GM23248 (cell line): Measurements from ENCODE around the gene CACNA1C. TPM values are rescaled to one million over a fixed set of nuclear protein-coding genes. Genes with fewer than 3 reads are reported as not detected.

Source experiments
- DNase-seq: peaks from one replicate; pipeline ENCODE4 v3.0.0-alpha.2; 2015
- H2AFZ ChIP-seq: fragments of 200-600 bp; sonication (generic); 2 replicates; pipeline ENCODE4 v1.6.1; 2016; ENCODE audit warnings: antibody characterized with exemption
- H3F3A ChIP-seq: fragments of 200-600 bp; sonication (generic); 2 replicates; pipeline ENCODE4 v1.6.1; 2016; ENCODE audit warnings: mild to moderate bottlenecking, antibody characterized with exemption, mixed run types; ENCODE audit not compliant: insufficient read depth
- H3K27ac ChIP-seq: fragments of 200-600 bp; sonication (generic); 2 replicates; pipeline ENCODE4 v1.5.1; 2016; ENCODE audit warnings: mild to moderate bottlenecking
- H3K27me3 ChIP-seq: fragments of 200-600 bp; sonication (generic); replicated peaks from 2 replicates; pipeline ENCODE4 v1.6.1; 2016; ENCODE audit warnings: mild to moderate bottlenecking; ENCODE audit not compliant: insufficient read depth
- H3K36me3 ChIP-seq: fragments of 200-600 bp; sonication (generic); 2 replicates; pipeline ENCODE4 v1.6.1; 2016; ENCODE audit warnings: low read depth, mild to moderate bottlenecking
- H3K4me1 ChIP-seq: fragments of 200-600 bp; sonication (generic); 2 replicates; pipeline ENCODE4 v1.6.1; 2016; ENCODE audit warnings: mild to moderate bottlenecking; ENCODE audit not compliant: insufficient read depth
- H3K4me2 ChIP-seq: fragments of 200-600 bp; sonication (generic); one replicate; pipeline ENCODE4 v1.6.1; 2016; ENCODE audit warnings: mild to moderate bottlenecking; ENCODE audit not compliant: unreplicated experiment
- H3K4me3 ChIP-seq: fragments of 200-600 bp; sonication (generic); 2 replicates; pipeline ENCODE4 v1.5.1; 2016; ENCODE audit warnings: mild to moderate bottlenecking
- H3K79me2 ChIP-seq: fragments of 200-600 bp; sonication (generic); 2 replicates; pipeline ENCODE4 v1.6.1; 2016; ENCODE audit warnings: mild to moderate bottlenecking; ENCODE audit not compliant: insufficient read depth
- H3K9ac ChIP-seq: fragments of 200-600 bp; sonication (generic); 2 replicates; pipeline ENCODE4 v1.6.1; 2016; ENCODE audit warnings: mild to moderate bottlenecking
- H3K9me2 ChIP-seq: fragments of 200-600 bp; sonication (generic); 2 replicates; pipeline ENCODE4 v1.6.1; 2016; ENCODE audit warnings: mixed run types, mild to moderate bottlenecking, moderate library complexity; ENCODE audit not compliant: insufficient read depth
- H3K9me3 ChIP-seq: fragments of 200-600 bp; sonication (generic); one replicate; pipeline ENCODE4 v1.6.1; 2017; ENCODE audit warnings: low read depth
- H4K20me1 ChIP-seq: fragments of 200-600 bp; sonication (generic); 2 replicates; pipeline ENCODE4 v1.6.0; 2016; ENCODE audit not compliant: insufficient read depth
- EZH2 ChIP-seq: fragments of 200-600 bp; sonication (generic); IDR thresholded peaks from 2 replicates; pipeline ENCODE4 v1.6.1; 2018; ENCODE audit warnings: antibody characterized with exemption, mild to moderate bottlenecking; ENCODE audit not compliant: insufficient read depth, poor library complexity, severe bottlenecking
- EZH2phosphoT487 ChIP-seq: fragments of 200-600 bp; sonication (generic); IDR thresholded peaks from 2 replicates; pipeline ENCODE4 v1.6.1; 2018; ENCODE audit warnings: antibody characterized with exemption, moderate library complexity, mild to moderate bottlenecking, low read depth; ENCODE audit not compliant: insufficient read depth
- WGBS, 2 experiments: methylation state at CpG; one replicate each; pipeline ENCODE4 v1.1.6; 2015 to 2017; ENCODE audit warnings: low lambda C conversion rate in 2 of 2, low coverage in 1 of 2; ENCODE audit errors: missing lambda C conversion rate in 2 of 2; 5-methylcytosine and 5-hydroxymethylcytosine counted together
- in situ Hi-C: fragments of 300-500 bp; cut with MboI; formaldehyde crosslinking; loops from 2 replicates; pipeline ENCODE4 v1.15.0; 2020
- polyA plus RNA-seq: library from polyadenylated mRNA; unstranded; fragments of >200 nt; fragmentation: Nextera tagmentation; extraction: Ambion mirVana; gene quantifications from 2 replicates; pipeline ENCODE4 v1.2.1, GENCODE V29; 2016
- total RNA-seq: library from RNA; depleted of rRNA; stranded (reverse); fragments of >200 nt; shearing (Covaris generic); gene quantifications from 2 replicates; pipeline ENCODE4 v1.2.3, GENCODE V29; 2014

CACNA1C gene
- total and polyA plus RNA-seq, 2 experiments from 2014 or later, result 4.9 to 11.5 TPM

- Histone ChIP-seq H3K4me3 (no peak overlapping the region), H3K9me2 (no peaks in the 10 kb centered on the region), H3F3A (no peaks in the 10 kb centered on the region; the same call in 1 of the 2 replicates), H3K79me2 (peaks cover 81% of the 10 kb centered on the region), H3K9ac (no peak overlapping the region), H3K4me1 (0 out of 2 replicates have a peak, but pooled peaks cover 3% of the 10 kb centered on the region), H3K27me3 (no peaks in the 10 kb centered on the region), H4K20me1 (no peaks in the 10 kb centered on the region; the same call in none of the 2 replicates), H2AFZ (no peak overlapping the region), H3K27ac (no peak overlapping the region), H3K36me3 (no peaks in the 10 kb centered on the region), H3K4me2 (no peak overlapping the region), H3K9me3 (no peaks in the 10 kb centered on the region)
- TF ChIP-seq EZH2phosphoT487, result no peak
- TF ChIP-seq EZH2, result no peak
- WGBS, 2 experiments, result 84 to 86% methylated on average over 10 of the region's 10 CpGs
- no peak for DNase-seq
- in situ Hi-C loops, result no loop called here
These were observed 56.3 kb downstream of the CACNA1C start for GRCh38 chr12:2108975-2109671.

GRCh38 chr12:2110127-2110526 is 57.3 kb downstream of the CACNA1C start:
- DNase-seq, result no peak
- H3K4me2 ChIP-seq, result no peak overlapping the region
- no peaks in the 10 kb centered on the region for H3K9me3 ChIP-seq
- TF ChIP-seq EZH2phosphoT487, result no peak
- TF ChIP-seq EZH2, result no peak
- no peaks in the 10 kb centered on the region for H3K27me3 ChIP-seq
- H3K4me1 ChIP-seq, result 0 out of 2 replicates have a peak, but pooled peaks cover 3% of the 10 kb centered on the region
- H2AFZ ChIP-seq, result no peak overlapping the region
- in situ Hi-C loops, result no loop called here
- H4K20me1 ChIP-seq, result no peaks in the 10 kb centered on the region; the same call in none of the 2 replicates
- H3K27ac ChIP-seq, result no peak overlapping the region
- peaks cover 81% of the 10 kb centered on the region for H3K79me2 ChIP-seq
- H3F3A ChIP-seq, result no peaks in the 10 kb centered on the region; the same call in 1 of the 2 replicates
- no peaks in the 10 kb centered on the region for H3K36me3 ChIP-seq
- no peaks in the 10 kb centered on the region for H3K9me2 ChIP-seq
- H3K4me3 ChIP-seq, result no peak overlapping the region
- WGBS, 2 experiments, result 96% methylated on average over 5 of the region's 5 CpGs
- H3K9ac ChIP-seq, result no peak overlapping the region

GRCh38 chr12:2110849-2111566 is 58.2 kb downstream of the CACNA1C start:
- no peak for DNase-seq
- in situ Hi-C loops, result no loop called here
- Histone ChIP-seq H3K27ac (no peak overlapping the region), H3K36me3 (peaks cover 8% of the 10 kb centered on the region; the same call in 1 of the 2 replicates), H3K4me1 (0 out of 2 replicates have a peak, but pooled peaks cover 3% of the 10 kb centered on the region), H2AFZ (no peak overlapping the region), H3K27me3 (no peaks in the 10 kb centered on the region), H3K9me2 (no peaks in the 10 kb centered on the region), H3K9ac (no peak overlapping the region), H3K4me3 (no peak overlapping the region), H4K20me1 (no peaks in the 10 kb centered on the region; the same call in none of the 2 replicates), H3K79me2 (peaks cover 86% of the 10 kb centered on the region), H3F3A (no peaks in the 10 kb centered on the region; the same call in 1 of the 2 replicates), H3K4me2 (no peak overlapping the region), H3K9me3 (no peaks in the 10 kb centered on the region)
- TF ChIP-seq EZH2phosphoT487 (no peak), EZH2 (no peak)
- 93 to 95% methylated on average over 13 to 16 of the region's 16 CpGs for WGBS, 2 experiments

GRCh38 chr12:2111826-2112225 is 59.0 kb downstream of the CACNA1C start:
- in situ Hi-C loops, result no loop called here
- DNase-seq, result no peak
- Histone ChIP-seq H3K4me3 (no peak overlapping the region), H3K27me3 (no peaks in the 10 kb centered on the region), H3K9ac (no peak overlapping the region), H3K27ac (no peak overlapping the region), H3K4me1 (0 out of 2 replicates have a peak, but pooled peaks cover 3% of the 10 kb centered on the region), H3K9me2 (no peaks in the 10 kb centered on the region), H3K79me2 (peaks cover 88% of the 10 kb centered on the region), H3F3A (no peaks in the 10 kb centered on the region; the same call in 1 of the 2 replicates), H3K4me2 (no peak overlapping the region), H3K9me3 (no peaks in the 10 kb centered on the region), H3K36me3 (peaks cover 8% of the 10 kb centered on the region; the same call in 1 of the 2 replicates), H4K20me1 (no peaks in the 10 kb centered on the region; the same call in none of the 2 replicates), H2AFZ (no peak overlapping the region)
- 85% methylated on average over 12 to 13 of the region's 13 CpGs for WGBS, 2 experiments
- no peak for TF ChIP-seq EZH2phosphoT487
- no peak for TF ChIP-seq EZH2
